GM12878 (cell line): ENCODE data around the gene TBC1D12. TPM values are rescaled to one million over a fixed set of nuclear protein-coding genes. Genes with fewer than 3 reads are reported as not detected.
A peak's percentile ranks its signal among the peaks of the same experiment; 100 is the strongest.

ENCODE experiments used
- ATF7 ChIP-seq: fragments of 450-650 bp; IDR thresholded peaks from 2 replicates; pipeline ENCODE4 v1.6.1; 2016; ENCODE audit warnings: low read depth, mild to moderate bottlenecking
- BHLHE40 ChIP-seq, 2 experiments: fragments of 450-650 bp in 1 of 2; IDR thresholded peaks; 2 replicates each; pipeline ENCODE4 v1.6.1; 2011 to 2017; ENCODE audit warnings: low read depth in 2 of 2, borderline replicate concordance in 1 of 2, improper control_type of control experiment in 1 of 2, low read length in 1 of 2, mild to moderate bottlenecking in 1 of 2
- BMI1 ChIP-seq: fragments of 450-650 bp; IDR thresholded peaks from 2 replicates; pipeline ENCODE4 v1.6.1; 2016; ENCODE audit warnings: mild to moderate bottlenecking, moderate library complexity, borderline replicate concordance
- CHD2 ChIP-seq: IDR thresholded peaks from 2 replicates; pipeline ENCODE4 v1.6.1; 2011; ENCODE audit warnings: low read depth, low read length, improper control_type of control experiment, borderline replicate concordance
- CHD4 ChIP-seq: fragments of 200-600 bp; sonication (generic); IDR thresholded peaks from 2 replicates; pipeline ENCODE4 v1.6.1; 2016; ENCODE audit warnings: mild to moderate bottlenecking
- HCFC1 ChIP-seq: fragments of 150-350 bp; IDR thresholded peaks from 2 replicates; pipeline ENCODE4 v1.6.1; 2014; ENCODE audit warnings: low read length
- KDM1A ChIP-seq: fragments of 200-600 bp; sonication (generic); IDR thresholded peaks from 2 replicates; pipeline ENCODE4 v1.6.1; 2016; ENCODE audit warnings: borderline replicate concordance
- MEF2A ChIP-seq: IDR thresholded peaks from 2 replicates; pipeline ENCODE4 v1.6.1; 2011; ENCODE audit warnings: low read depth, mild to moderate bottlenecking, low read length, moderate library complexity; ENCODE audit not compliant: insufficient read depth
- MTA2 ChIP-seq: fragments of 450-650 bp; IDR thresholded peaks from 2 replicates; pipeline ENCODE4 v1.6.1; 2016; ENCODE audit warnings: low read depth, mild to moderate bottlenecking, moderate library complexity
- MXI1 ChIP-seq: fragments of 150-350 bp; IDR thresholded peaks from 2 replicates; pipeline ENCODE4 v1.6.1; 2011; ENCODE audit warnings: low read depth, mild to moderate bottlenecking, inconsistent platforms, low read length, improper control_type of control experiment
- MYB ChIP-seq: fragments of 150-350 bp; IDR thresholded peaks from 2 replicates; pipeline ENCODE4 v1.6.1; 2014; ENCODE audit warnings: mild to moderate bottlenecking, low read depth, low read length, borderline replicate concordance
- NBN ChIP-seq: fragments of 450-650 bp; IDR thresholded peaks from 2 replicates; pipeline ENCODE4 v1.6.1; 2016
- NFIC ChIP-seq: IDR thresholded peaks from 2 replicates; pipeline ENCODE4 v1.6.1; 2012; ENCODE audit warnings: low read depth, mild to moderate bottlenecking, inconsistent platforms, low read length, moderate library complexity
- PAX5 ChIP-seq: IDR thresholded peaks from 2 replicates; pipeline ENCODE4 v1.6.1; 2011; ENCODE audit warnings: low read depth, low read length, borderline replicate concordance
- POLR2A ChIP-seq: IDR thresholded peaks from 2 replicates; pipeline ENCODE4 v1.6.1; 2011; ENCODE audit warnings: low read depth, mild to moderate bottlenecking, low read length
- RFX5 ChIP-seq: IDR thresholded peaks from 2 replicates; pipeline ENCODE4 v1.6.1; 2011; ENCODE audit warnings: low read depth, low read length, improper control_type of control experiment
- SIN3A ChIP-seq: IDR thresholded peaks from 2 replicates; pipeline ENCODE4 v1.6.1; 2012; ENCODE audit warnings: low read depth, low read length, improper control_type of control experiment
- SUZ12 ChIP-seq: fragments of 200-600 bp; sonication (generic); IDR thresholded peaks from one replicate; pipeline ENCODE4 v1.6.1; 2018; ENCODE audit warnings: antibody characterized with exemption, mild to moderate bottlenecking; ENCODE audit not compliant: unreplicated experiment
- TAF1 ChIP-seq: IDR thresholded peaks from 2 replicates; pipeline ENCODE4 v1.6.1; 2011; ENCODE audit warnings: mild to moderate bottlenecking, low read depth, low read length, borderline replicate concordance
- WRNIP1 ChIP-seq: IDR thresholded peaks from 2 replicates; pipeline ENCODE4 v1.6.1; 2011; ENCODE audit warnings: low read depth, low read length, improper control_type of control experiment, borderline replicate concordance
- ZBED1 ChIP-seq: IDR thresholded peaks from 2 replicates; pipeline ENCODE4 v1.6.1; 2016; ENCODE audit warnings: borderline replicate concordance
- ZNF217 ChIP-seq: fragments of 450-650 bp; IDR thresholded peaks from 2 replicates; pipeline ENCODE4 v1.6.1; 2017; ENCODE audit warnings: antibody characterized with exemption, mild to moderate bottlenecking
- ZNF384 ChIP-seq: IDR thresholded peaks from 2 replicates; pipeline ENCODE4 v1.6.1; 2012; ENCODE audit warnings: low read depth, mild to moderate bottlenecking, low read length, improper control_type of control experiment, borderline replicate concordance
- ZNF622 ChIP-seq: fragments of 450-650 bp; IDR thresholded peaks from 2 replicates; pipeline ENCODE4 v1.6.1; 2017; ENCODE audit warnings: mild to moderate bottlenecking, inconsistent platforms
- polyA plus RNA-seq, 11 experiments: library from polyadenylated mRNA; depleted of rRNA in 4 of 11; unstranded in 6 of 11; stranded (reverse) in 5 of 11; fragments of >200 nt; fragmentation: Nextera tagmentation in 4 of 11; fragmentation: Illumina TruSeq in 1 of 11; extraction: Ambion mirVana in 4 of 11; extraction: Trizol in 1 of 11; gene quantifications; 1 replicate in 1 of 11; 2 replicates in 10 of 11; pipeline versions ENCODE4 v1.2.1 to v1.2.3, GENCODE V29; 2011 to 2016; ENCODE audit warnings: inconsistent platforms in 2 of 11, missing spikeins in 2 of 11, low read depth in 1 of 11
- total RNA-seq, 4 experiments: library from RNA; depleted of rRNA in 3 of 4; stranded (reverse); fragments of >200 nt in 3 of 4; fragmentation: Illumina TruSeq in 1 of 4; extraction: Trizol in 1 of 4; gene quantifications; 2 replicates each; pipeline versions ENCODE4 v1.2.1 to v1.2.3, GENCODE V29; 2013 to 2021
- TF ChIP-seq, protein P1 (sequence below): fragments of 450-650 bp; formaldehyde crosslinking; IDR thresholded peaks from 2 replicates; pipeline ENCODE4 v1.5.0; 2022; ENCODE audit warnings: mild to moderate bottlenecking, missing genetic modification characterization
- TF ChIP-seq, protein P2 (sequence below): fragments of 450-650 bp; formaldehyde crosslinking; IDR thresholded peaks from 2 replicates; pipeline ENCODE4 v1.4.0; 2020; ENCODE audit warnings: mild to moderate bottlenecking, moderate library complexity

Gene TBC1D12
- total and polyA plus RNA-seq, 10 of the 15 experiments (the other 5 are each of a cell fraction or from before 2014, with no cell fraction given), result 2.6 to 7.5 (median 3.8) TPM

DNA sequence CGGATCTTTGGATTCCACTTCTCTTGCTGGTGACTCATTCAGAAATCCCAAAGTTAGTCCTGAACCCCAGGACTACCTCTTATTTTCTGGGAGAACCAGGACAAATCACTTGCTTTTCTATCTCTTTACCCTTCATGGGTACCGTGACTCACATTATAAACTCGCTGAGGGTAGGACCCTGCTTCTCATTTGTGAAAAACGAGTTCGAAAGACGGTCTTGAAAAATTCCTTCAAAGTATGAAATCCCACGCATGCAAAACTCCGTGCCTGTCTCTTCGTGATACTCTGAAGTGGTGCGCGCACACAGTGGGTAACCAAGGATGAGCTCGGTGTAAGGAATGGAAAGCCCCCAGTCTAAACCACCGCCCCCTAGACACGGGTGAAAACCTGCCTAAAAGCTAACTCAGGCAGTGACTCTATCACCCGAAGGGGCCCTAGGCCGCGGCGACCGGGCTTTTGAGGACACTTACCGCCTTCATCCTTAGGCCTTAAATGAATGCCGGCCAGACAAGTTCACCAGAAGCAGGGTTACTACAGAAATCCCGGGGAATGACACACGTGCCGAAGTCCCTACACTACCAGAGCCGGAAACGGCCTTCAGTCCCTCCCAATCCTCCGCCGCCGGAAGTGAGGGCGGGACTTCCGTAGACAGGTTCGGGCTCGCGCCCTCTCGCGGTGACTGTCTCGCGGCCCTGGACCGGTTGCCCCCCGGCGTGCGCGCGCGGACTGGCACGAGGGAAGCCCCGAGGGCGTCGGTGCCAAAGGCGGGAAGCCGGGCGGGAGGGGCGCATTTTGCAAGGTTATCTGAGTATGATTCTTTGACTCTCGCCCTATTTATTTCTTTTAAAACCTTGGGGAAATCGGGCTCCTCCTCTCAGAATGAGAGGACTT is 39.7 kb upstream of the TBC1D12 start, which contains the start of gene NOC3L (continued):
- TF ChIP-seq ZBED1 (no peak), MYB (no peak), MXI1 (peak; percentile 98), TAF1 (peak; percentile 75; the same call in 1 of the 2 replicates), BHLHE40 (IDR thresholded peaks at IDR 0.05; ENCODE audit: borderline replicate concordance in 1 of 2, low read depth in 2 of 2, low read length in 1 of 2) (peak; percentile 95 to 97), BMI1 (no peak), KDM1A (no peak), PAX5 (no peak), WRNIP1 (no peak), SUZ12 (no peak), POLR2A (peak; percentile 87), NBN (peak; percentile 88), MEF2A (0 out of 2 replicates have a peak, but pooled peaks have one; percentile 18), SIN3A (peak; percentile 27; the same call in 1 of the 2 replicates), ZNF217 (no peak), HCFC1 (peak; percentile 63), ZNF622 (no peak), RFX5 (no peak), CHD2 (peak; percentile 95), ATF7 (peak; percentile 78), CHD4 (no peak), ZNF384 (no peak), MTA2 (0 out of 2 replicates have a peak, but pooled peaks have one; percentile 29), NFIC (0 out of 2 replicates have a peak, but pooled peaks have one; percentile 31)
- TF ChIP-seq, protein P1, sequence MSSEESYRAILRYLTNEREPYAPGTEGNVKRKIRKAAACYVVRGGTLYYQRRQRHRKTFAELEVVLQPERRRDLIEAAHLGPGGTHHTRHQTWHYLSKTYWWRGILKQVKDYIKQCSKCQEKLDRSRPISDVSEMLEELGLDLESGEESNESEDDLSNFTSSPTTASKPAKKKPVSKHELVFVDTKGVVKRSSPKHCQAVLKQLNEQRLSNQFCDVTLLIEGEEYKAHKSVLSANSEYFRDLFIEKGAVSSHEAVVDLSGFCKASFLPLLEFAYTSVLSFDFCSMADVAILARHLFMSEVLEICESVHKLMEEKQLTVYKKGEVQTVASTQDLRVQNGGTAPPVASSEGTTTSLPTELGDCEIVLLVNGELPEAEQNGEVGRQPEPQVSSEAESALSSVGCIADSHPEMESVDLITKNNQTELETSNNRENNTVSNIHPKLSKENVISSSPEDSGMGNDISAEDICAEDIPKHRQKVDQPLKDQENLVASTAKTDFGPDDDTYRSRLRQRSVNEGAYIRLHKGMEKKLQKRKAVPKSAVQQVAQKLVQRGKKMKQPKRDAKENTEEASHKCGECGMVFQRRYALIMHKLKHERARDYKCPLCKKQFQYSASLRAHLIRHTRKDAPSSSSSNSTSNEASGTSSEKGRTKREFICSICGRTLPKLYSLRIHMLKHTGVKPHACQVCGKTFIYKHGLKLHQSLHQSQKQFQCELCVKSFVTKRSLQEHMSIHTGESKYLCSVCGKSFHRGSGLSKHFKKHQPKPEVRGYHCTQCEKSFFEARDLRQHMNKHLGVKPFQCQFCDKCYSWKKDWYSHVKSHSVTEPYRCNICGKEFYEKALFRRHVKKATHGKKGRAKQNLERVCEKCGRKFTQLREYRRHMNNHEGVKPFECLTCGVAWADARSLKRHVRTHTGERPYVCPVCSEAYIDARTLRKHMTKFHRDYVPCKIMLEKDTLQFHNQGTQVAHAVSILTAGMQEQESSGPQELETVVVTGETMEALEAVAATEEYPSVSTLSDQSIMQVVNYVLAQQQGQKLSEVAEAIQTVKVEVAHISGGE (CRISPR knock-in tag), result no peak
- TF ChIP-seq, protein P2, sequence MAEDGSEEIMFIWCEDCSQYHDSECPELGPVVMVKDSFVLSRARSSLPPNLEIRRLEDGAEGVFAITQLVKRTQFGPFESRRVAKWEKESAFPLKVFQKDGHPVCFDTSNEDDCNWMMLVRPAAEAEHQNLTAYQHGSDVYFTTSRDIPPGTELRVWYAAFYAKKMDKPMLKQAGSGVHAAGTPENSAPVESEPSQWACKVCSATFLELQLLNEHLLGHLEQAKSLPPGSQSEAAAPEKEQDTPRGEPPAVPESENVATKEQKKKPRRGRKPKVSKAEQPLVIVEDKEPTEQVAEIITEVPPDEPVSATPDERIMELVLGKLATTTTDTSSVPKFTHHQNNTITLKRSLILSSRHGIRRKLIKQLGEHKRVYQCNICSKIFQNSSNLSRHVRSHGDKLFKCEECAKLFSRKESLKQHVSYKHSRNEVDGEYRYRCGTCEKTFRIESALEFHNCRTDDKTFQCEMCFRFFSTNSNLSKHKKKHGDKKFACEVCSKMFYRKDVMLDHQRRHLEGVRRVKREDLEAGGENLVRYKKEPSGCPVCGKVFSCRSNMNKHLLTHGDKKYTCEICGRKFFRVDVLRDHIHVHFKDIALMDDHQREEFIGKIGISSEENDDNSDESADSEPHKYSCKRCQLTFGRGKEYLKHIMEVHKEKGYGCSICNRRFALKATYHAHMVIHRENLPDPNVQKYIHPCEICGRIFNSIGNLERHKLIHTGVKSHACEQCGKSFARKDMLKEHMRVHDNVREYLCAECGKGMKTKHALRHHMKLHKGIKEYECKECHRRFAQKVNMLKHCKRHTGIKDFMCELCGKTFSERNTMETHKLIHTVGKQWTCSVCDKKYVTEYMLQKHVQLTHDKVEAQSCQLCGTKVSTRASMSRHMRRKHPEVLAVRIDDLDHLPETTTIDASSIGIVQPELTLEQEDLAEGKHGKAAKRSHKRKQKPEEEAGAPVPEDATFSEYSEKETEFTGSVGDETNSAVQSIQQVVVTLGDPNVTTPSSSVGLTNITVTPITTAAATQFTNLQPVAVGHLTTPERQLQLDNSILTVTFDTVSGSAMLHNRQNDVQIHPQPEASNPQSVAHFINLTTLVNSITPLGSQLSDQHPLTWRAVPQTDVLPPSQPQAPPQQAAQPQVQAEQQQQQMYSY (CRISPR knock-in tag), result no peak
